Endothelial cell of umbilical vein (primary cell): ENCODE results near the gene DAP.
"Not testable (repeated sequence)": the region's sequence is repeated elsewhere in the genome, so short reads cannot be mapped to it uniquely, and the experiment has no call there.

Experiments
- CTCF ChIP-seq, 2 donors: IDR thresholded peaks; 1 replicate in 1 of 2; 2 replicates in 1 of 2; pipeline ENCODE4 v1.5.1; 2011; ENCODE audit warnings: low read length in 2 of 2, mild to moderate bottlenecking in 2 of 2, moderate library complexity in 2 of 2, control low read depth in 1 of 2, inconsistent platforms in 1 of 2, low read depth in 1 of 2; ENCODE audit not compliant: insufficient read depth in 1 of 2; ENCODE audit errors: extremely low read depth in 1 of 2
- EZH2 ChIP-seq: IDR thresholded peaks from 2 replicates; pipeline ENCODE4 v1.6.1; 2012; ENCODE audit warnings: borderline replicate concordance, low read depth, mild to moderate bottlenecking, moderate library complexity, low read length, inconsistent platforms; ENCODE audit not compliant: severe bottlenecking
- POLR2AphosphoS5 ChIP-seq: IDR thresholded peaks from 2 replicates; pipeline ENCODE4 v1.6.1; 2012; ENCODE audit warnings: low read depth, mild to moderate bottlenecking, control low read depth, low read length, moderate library complexity; ENCODE audit not compliant: insufficient read depth

GRCh38 chr5:10716825-10717224 is 44.2 kb downstream of the DAP start:
- not testable (repeated sequence) for TF ChIP-seq CTCF (IDR thresholded peaks at IDR 0.05; ENCODE audit: extremely low read depth in 1 of 2, insufficient read depth in 1 of 2, low read depth in 1 of 2, low read length in 2 of 2); EZH2; POLR2AphosphoS5
